Erythroblast (primary cell): Measurements from ENCODE around the gene KCTD15.

Experiments used
- DNase-seq, 2 experiments: peaks; one replicate each; lab custom pipeline; 2025; lab: John Stamatoyannopoulos, UW
- GATA1 ChIP-seq: IDR thresholded peaks from 2 replicates; pipeline ENCODE4 v1.6.1; 2011; ENCODE audit warnings: low read depth, mild to moderate bottlenecking, control low read depth, low read length, moderate library complexity
- POLR2A ChIP-seq: IDR thresholded peaks from 2 replicates; pipeline ENCODE4 v1.6.1; 2011; ENCODE audit warnings: mild to moderate bottlenecking, low read length

Gene KCTD15

GRCh38 chr19:33795370-33796163, 1.1 kb upstream of the KCTD15 start:
- no peak for TF ChIP-seq POLR2A
- no peak for TF ChIP-seq GATA1
- DNase-seq: peak; percentile 83 to 90

GRCh38 chr19:33797802-33798671, 1.4 kb downstream of the KCTD15 start:
- TF ChIP-seq GATA1 (no peak), POLR2A (no peak)
- peak; percentile 76 to 83 for DNase-seq

GRCh38 chr19:33798681-33799111, 2.0 kb downstream of the KCTD15 start:
- no peak for DNase-seq
- no peak for TF ChIP-seq GATA1
- TF ChIP-seq POLR2A: no peak

- no peak for DNase-seq
- TF ChIP-seq POLR2A (no peak), GATA1 (no peak)
These were observed 2.8 kb downstream of the KCTD15 start for GRCh38 chr19:33799476-33799875.

- peak in 1 of 2 experiments; percentile 32 for DNase-seq
- TF ChIP-seq POLR2A: no peak
- TF ChIP-seq GATA1: no peak
These were observed 3.5 kb downstream of the KCTD15 start for GRCh38 chr19:33800012-33800680.

GRCh38 chr19:33801411-33801810, 4.7 kb downstream of the KCTD15 start:
- DNase-seq: no peak
- TF ChIP-seq GATA1: no peak
- no peak for TF ChIP-seq POLR2A

- no peak for DNase-seq
- TF ChIP-seq GATA1 (no peak), POLR2A (no peak)
These were observed 5.3 kb downstream of the KCTD15 start for GRCh38 chr19:33802001-33802400.

GRCh38 chr19:33802801-33803200, 6.1 kb downstream of the KCTD15 start:
- TF ChIP-seq POLR2A (no peak), GATA1 (no peak)
- DNase-seq: no peak

- TF ChIP-seq GATA1: no peak
- TF ChIP-seq POLR2A: no peak
These were observed 6.7 kb downstream of the KCTD15 start for GRCh38 chr19:33803383-33803782.

GRCh38 chr19:33804021-33804799, 7.5 kb downstream of the KCTD15 start:
- no peak for DNase-seq
- TF ChIP-seq POLR2A: no peak
- no peak for TF ChIP-seq GATA1

More at GRCh38 chr19:33803383-33803782, 6.7 kb downstream of the KCTD15 start:
- DNase-seq: no peak

- TF ChIP-seq GATA1: no peak
- no peak for TF ChIP-seq POLR2A
- DNase-seq: no peak
These were observed 8.6 kb downstream of the KCTD15 start for GRCh38 chr19:33805313-33805712.

- no peak for DNase-seq
- no peak for TF ChIP-seq POLR2A
- TF ChIP-seq GATA1: no peak
These were observed 9.3 kb downstream of the KCTD15 start for GRCh38 chr19:33805840-33806433.

- TF ChIP-seq GATA1 (no peak), POLR2A (no peak)
- no peak for DNase-seq
These were observed 9.8 kb downstream of the KCTD15 start for GRCh38 chr19:33806434-33806881.
